ENCODE results near the gene MBOAT2. TPM values are rescaled to one million over a fixed set of nuclear protein-coding genes. Genes with fewer than 3 reads are reported as not detected.

Gene MBOAT2
- total RNA-seq, 1 donor from 2014 or later: 5.3 TPM

GRCh38 chr2:8954990-8955389 lies 48.5 kb downstream of the MBOAT2 start:
- no peak overlapping the region for H3K4me3 ChIP-seq
- DNase-seq: no peak
- intact Hi-C loops (cut with micrococcal nuclease): no loop called here
- peaks cover 30% of the 10 kb centered on the region for H3K9me3 ChIP-seq (replicated peaks)
- TF ChIP-seq CTCF (IDR thresholded peaks at IDR 0.05; ENCODE audit: borderline replicate concordance): no peak
- no peaks in the 10 kb centered on the region for H3K27me3 ChIP-seq (ENCODE audit: low read depth)
- H3K27ac ChIP-seq (replicated peaks): no peak overlapping the region
- no peaks in the 10 kb centered on the region for H3K4me1 ChIP-seq
- peaks cover 3% of the 10 kb centered on the region for H3K36me3 ChIP-seq

GRCh38 chr2:8953525-8953924 lies 50.0 kb downstream of the MBOAT2 start:
- no peak overlapping the region for H3K27ac ChIP-seq (replicated peaks)
- no peak for TF ChIP-seq CTCF (IDR thresholded peaks at IDR 0.05; ENCODE audit: borderline replicate concordance)
- no peaks in the 10 kb centered on the region for H3K4me1 ChIP-seq
- peaks cover 45% of the 10 kb centered on the region for H3K9me3 ChIP-seq (replicated peaks)
- intact Hi-C loops (cut with micrococcal nuclease): no loop called here
- DNase-seq: no peak
- H3K4me3 ChIP-seq: no peak overlapping the region
- H3K36me3 ChIP-seq: peaks cover 3% of the 10 kb centered on the region
- no peaks in the 10 kb centered on the region for H3K27me3 ChIP-seq (ENCODE audit: low read depth)

- TF ChIP-seq CTCF (IDR thresholded peaks at IDR 0.05; ENCODE audit: borderline replicate concordance): no peak
- intact Hi-C loops (cut with micrococcal nuclease): no loop called here
Observed at GRCh38 chr2:8939486-8940114, 63.9 kb downstream of the MBOAT2 start.

GRCh38 chr2:8938384-8938783 lies 65.1 kb downstream of the MBOAT2 start:
- Histone ChIP-seq H3K36me3 (peaks cover 3% of the 10 kb centered on the region), H3K4me1 (peaks cover 10% of the 10 kb centered on the region), H3K27me3 (ENCODE audit: low read depth) (no peaks in the 10 kb centered on the region), H3K4me3 (no peak overlapping the region), H3K9me3 (replicated peaks) (no peaks in the 10 kb centered on the region), H3K27ac (replicated peaks) (no peak overlapping the region)
- no peak for TF ChIP-seq CTCF (IDR thresholded peaks at IDR 0.05; ENCODE audit: borderline replicate concordance)
- DNase-seq: no peak
- intact Hi-C loops (cut with micrococcal nuclease): no loop called here

More at GRCh38 chr2:8939486-8940114, 63.9 kb downstream of the MBOAT2 start:
- Histone ChIP-seq H3K27me3 (ENCODE audit: low read depth) (no peaks in the 10 kb centered on the region), H3K27ac (replicated peaks) (no peak overlapping the region), H3K4me3 (no peak overlapping the region), H3K36me3 (peaks cover 3% of the 10 kb centered on the region), H3K4me1 (peaks cover 10% of the 10 kb centered on the region), H3K9me3 (replicated peaks) (no peaks in the 10 kb centered on the region)
- no peak for DNase-seq

- no peak for TF ChIP-seq CTCF (IDR thresholded peaks at IDR 0.05; ENCODE audit: borderline replicate concordance)
- H3K4me1 ChIP-seq: peaks cover 10% of the 10 kb centered on the region
- H3K4me3 ChIP-seq: no peak overlapping the region
- H3K27ac ChIP-seq (replicated peaks): no peak overlapping the region
- no peaks in the 10 kb centered on the region for H3K27me3 ChIP-seq (ENCODE audit: low read depth)
- peaks cover 3% of the 10 kb centered on the region for H3K36me3 ChIP-seq
- intact Hi-C loops (cut with micrococcal nuclease): no loop called here
- no peak for DNase-seq
- peaks cover 4% of the 10 kb centered on the region for H3K9me3 ChIP-seq (replicated peaks)
Observed at GRCh38 chr2:8935982-8936381, 67.5 kb downstream of the MBOAT2 start.

Measured in left ventricle myocardium inferior (tissue), 1 donor.